GM18502 (cell line): ENCODE measurements around the gene TNS3.
"Not testable (repeated sequence)": the region's sequence is repeated elsewhere in the genome, so short reads cannot be mapped to it uniquely, and the experiment has no call there.

Experiments used
- ATAC-seq: cut with Tn5 transposase; IDR thresholded peaks from one replicate; pipeline ENCODE4 v1.9.1; 2021; ENCODE audit warnings: mild to moderate bottlenecking; ENCODE audit not compliant: unreplicated experiment, poor library complexity

Gene TNS3

DNA sequence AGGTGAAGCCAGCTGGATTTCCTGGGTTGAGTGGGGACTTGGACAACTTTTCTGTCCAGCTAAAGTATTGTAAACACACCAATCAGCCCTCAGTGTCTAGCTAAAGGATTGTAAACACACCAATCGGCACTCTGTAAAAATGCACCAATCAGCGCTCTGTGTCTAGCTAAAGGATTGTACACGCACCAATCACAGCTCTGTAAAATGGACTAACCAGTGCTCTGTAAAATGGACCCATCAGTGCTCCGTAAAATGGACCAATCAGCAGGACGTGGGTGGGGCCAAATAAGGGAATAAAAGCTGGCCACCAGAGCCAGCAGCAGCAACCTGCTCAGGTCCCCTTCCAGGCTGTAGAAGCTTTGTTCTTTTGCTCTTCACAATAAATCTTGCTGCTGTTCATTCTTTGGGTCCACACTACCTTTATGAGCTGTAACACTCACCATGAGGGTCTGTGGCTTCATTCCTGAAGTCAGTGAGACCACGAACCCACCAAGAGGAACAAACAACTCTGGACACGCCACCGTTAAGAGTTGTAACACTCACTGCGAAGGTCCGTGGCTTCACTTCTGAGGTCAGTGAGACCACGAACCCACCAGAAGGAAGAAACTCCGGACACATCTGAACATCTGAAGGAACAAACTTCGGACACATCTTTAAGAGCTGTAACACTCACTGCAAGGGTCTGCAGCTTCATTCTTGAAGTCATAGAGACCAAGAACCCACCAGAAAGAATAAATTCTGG is 21.8 kb upstream of the TNS3 start:
- not testable (repeated sequence) for ATAC-seq

DNA sequence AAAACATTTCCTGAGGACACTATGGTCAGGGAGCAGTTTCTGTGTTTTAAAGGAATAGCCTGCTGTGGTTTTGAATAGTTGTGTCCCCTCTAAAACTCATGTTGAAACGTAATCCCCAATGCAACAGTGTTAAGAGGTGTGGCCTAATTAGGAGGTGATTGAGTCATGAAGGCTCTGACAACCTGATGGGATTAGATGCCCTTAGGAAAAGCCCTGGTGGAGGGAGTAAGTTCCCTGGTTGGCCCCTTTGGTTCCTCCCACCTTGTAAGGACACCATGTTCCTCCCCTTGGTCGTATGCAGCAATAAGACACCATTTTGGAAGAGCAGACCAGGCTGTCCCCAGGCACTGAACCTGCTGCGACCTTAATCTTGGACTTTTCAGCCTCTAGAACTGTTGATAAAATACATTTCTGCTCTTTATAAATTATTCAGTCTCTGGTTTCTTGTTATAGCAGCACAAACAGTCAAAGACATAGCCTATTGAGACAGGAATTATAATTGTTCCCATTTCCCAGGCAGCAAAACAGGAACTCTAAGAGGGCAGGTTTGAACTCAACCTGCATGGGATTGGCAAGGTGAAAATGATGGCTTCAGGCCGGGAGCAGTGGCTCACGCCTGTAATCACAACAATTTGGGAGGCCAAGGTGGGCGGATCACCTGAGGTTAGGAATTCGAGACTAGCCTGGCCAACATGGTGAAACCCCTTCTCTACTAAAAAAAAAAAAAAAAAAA is 20.5 kb upstream of the TNS3 start:
- no peak for ATAC-seq

DNA sequence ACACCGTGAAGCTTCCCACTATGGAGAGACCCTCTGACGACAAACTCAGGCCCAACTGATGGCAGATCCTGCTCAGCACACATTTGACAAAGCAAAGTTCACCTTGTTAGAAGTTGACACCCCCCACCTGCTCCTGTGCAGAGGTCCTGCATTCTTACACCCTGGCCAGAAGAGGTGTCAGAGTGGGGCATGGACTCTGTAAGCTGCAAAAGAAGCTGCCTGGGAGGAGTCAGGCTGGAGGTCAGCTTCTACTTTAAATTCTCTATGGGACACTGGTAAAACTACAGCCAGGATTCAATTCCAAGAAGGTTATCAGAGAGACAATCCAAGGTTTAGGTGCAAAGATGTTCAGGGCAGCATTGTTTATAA is 20.0 kb upstream of the TNS3 start:
- ATAC-seq, result no peak

DNA sequence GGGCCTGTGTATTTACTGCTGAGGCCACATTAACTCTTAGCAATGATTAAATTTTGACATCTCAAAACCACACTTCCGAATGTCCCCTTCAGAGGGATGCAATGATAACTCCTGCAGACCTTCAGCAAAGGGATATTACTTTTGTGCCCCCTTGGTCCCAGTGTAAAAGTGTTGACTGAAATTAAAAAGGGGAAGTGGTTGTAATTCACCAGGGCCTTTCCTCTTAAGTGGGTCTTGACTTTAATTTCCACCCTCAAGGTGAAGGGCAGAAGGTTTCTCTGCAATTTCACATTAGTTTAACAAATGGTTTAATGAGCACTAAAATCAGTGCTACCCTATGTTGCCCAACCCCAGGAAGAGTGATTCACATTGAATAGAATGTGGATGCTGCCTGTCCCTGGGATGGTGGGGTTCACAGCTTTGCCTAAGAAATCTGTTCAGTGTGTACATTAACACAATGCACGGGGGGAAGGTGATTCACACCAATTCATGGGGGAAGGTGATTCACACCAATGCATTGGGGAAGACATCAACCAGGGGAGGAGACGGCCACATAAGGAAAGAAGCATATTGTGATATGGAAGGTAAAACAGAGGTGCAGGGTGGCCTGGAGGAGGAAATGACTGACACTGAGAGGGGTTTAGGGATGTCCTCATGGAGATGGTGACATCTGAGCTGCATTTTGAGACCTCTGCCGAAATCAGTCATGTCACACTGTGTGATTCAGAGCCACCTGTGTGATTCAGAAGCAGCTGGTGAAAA is 19.4 kb upstream of the TNS3 start:
- ATAC-seq, result peak; percentile 78

DNA sequence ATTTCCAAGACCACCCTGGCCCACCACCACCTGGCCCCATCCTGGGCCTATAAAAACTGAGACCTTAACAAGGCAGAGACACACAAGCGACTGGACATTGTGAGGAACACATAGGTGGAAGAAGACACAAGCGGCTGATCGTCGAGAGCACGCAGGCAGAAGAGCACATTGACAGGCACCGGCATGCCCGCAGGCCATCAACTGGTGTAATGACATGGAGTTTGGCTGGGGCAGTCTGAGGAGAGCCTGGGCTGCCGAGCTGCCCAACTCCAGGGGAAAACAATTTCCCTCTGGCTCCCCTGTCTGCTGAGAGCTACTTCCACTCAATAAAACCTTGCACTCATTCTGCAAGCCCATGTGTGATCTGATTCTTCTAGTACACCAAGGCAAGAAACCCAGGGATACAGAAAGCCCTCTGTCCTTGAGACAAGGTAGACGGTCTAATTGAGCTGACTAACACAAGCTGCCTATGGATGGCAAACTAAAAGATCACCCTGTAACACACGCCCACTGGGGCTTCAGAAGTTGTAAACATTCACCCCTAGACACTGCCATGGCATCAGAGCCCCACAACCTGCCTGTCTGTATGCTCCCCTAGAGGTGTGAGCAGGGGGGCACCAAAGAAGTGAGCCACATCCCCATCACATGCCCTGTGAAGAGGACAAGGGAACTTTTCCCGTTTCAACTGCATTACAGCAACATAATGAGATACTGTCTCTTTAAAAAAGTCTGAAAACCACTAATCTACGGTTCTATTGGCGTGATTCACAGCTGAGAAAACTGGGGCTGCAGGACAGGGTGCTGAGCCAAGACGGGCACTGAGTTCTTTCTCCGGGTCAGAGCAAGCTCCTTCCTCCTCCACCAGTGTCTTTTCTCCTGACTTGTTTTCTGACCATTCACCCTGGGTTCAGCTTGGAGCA is 18.5 kb upstream of the TNS3 start:
- peak; percentile 56 for ATAC-seq

DNA sequence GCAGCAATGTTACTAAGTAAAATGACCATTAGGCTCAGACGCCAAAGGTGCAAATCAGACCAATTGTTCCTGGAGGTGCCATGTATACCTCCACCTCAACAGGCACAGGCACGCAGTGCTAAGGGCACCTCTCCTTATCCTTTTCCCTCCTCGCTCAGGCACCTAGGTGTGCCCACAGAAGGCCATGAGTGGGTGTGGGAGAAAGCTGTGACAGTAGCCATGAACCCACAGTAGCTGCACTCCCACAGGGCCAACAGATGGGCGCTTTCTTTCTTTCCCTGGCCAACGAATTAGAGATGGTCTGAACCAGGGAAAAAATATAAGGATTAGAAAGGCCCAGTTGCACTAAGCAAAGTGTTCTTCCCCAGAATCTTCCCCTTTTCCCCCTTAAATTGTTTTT is 15.5 kb upstream of the TNS3 start:
- ATAC-seq, result no peak

DNA sequence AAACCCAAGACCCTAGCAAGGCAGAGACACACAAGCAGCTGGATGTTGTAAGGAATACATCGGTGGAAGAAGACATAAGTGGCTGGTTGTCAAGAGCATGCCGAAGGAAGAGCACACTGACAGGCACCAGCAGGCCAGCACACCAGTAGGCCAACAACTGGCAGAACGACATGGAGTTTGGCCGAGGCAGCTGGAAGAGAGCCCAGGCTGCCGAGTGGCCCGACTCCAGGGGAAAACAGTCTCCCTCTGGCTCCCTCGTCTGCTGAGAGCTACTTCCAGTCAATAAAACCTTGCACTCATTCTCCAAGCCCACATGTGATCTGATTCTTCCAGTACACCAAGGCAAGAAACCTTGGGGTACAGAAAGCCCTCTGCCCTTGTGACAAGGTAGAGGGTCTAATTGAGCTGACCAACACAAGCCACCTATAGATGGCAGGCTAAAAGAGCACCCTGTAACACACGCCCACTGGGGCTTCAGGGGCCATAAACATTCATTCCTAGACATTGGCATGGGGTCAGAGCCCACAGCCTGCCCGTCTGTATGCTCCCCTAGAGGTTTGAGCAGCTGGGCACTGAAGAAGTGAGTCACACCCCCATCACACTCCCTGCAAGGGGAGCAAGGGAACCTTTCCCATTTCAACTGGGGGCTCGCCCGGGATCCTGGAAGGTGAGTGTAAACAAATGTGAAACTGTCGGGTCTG is 14.7 kb upstream of the TNS3 start:
- no peak for ATAC-seq

DNA sequence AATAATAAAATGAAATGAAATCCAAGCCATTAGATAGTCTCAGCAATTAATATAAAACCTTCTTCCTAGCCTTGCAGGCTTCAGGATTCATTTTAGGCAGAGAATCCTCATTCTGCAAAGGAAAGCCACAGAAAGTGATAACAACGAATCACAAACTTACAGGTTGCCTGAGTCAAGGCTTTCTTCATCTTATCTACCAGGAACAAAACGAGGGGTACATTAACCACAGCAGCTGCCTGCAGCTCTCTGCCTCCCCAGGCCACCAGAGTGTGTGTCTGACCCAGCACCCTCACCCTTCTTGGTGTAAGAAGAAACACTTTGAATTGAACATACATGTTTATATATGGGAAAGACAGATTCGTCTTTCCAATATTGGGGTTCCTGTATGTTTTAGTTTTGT is 12.5 kb upstream of the TNS3 start:
- ATAC-seq, result no peak

DNA sequence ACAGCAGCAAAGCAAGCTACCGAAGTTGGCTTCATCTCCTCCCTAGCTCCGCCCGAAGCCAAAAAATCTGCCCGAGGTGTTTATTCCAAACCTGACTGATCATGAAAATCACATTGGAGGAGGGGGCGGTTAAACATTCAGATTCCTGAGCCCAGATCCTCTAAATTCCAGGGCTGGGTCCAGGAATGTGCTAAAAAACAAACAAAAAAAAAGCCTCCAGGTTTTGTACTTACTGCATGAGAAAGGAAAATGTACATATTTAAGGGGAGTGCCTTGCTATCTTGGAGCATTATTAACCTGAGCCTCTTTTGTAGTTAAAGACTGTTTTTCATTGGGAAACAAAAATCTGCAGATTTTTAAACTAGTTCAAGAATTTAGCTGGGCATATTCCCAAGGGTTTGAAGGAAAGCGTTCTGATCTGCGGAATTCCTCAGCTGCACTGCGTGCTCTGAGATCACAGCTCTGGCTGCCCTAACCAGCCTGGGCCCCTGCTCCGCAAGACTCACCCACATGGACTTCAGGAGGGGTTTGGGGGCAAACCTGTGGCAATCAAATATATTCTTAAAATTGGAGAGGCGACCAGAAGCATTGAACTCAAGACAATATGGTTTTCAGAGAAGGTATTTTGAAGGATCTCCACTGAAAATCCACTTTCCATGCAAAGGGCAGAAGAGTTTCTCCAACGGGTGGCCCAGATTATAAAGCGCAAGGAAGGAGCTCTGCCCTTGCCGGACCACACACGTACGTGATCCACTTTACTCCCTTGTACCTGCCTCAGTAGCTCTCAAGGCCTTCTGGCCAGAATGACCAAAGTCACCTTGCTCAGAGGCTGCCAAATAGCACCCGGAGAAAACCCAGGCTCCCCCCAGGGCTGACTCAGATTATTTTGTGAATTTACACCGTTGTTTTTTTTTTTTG is 10.0 kb upstream of the TNS3 start:
- ATAC-seq, result no peak

DNA sequence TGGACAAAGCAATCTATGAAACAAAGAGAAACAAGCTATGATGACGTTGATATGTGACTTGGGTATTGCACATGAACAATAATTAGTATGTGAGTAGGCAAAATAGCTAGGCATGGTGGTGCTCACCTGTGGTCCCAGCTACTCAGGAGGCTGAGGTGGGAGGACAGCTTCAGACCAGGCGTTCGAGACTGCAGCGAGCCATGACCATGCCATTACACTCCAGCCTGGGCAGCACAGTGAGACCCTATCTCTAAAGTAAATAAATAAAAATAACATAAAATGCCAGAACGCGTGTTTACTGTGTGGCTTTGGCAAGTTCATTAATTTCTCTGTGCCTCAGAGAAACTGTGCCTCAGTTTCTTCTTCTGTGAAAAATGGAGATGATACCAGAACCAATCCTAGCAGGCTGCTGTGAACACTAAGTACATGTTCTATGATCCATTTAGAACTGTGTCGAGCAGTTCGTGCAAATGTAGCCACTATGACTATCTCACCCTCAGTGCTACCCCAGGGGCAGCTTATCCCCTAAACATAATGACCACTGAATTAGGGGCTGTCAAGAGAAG is 9.3 kb upstream of the TNS3 start:
- no peak for ATAC-seq

DNA sequence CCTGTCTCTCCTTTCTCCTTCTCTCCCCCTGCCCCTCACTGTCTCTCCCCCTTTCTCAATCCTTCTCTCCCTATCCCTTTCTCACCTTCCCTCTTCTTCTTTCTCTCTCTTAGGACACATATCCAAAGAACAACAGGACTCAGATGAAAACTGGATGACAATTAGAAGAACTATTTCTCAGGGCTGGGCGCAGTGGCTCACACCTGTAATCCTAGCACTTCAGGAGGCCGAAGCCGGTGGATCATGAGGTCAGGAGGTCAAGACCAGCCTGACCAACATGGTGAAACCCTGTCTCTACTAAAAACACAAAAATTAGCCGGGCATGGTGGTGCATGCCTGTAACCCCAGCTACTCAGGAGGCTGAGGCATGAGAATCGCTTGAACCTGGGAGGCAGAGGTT is 8.3 kb upstream of the TNS3 start:
- not testable (repeated sequence) for ATAC-seq

DNA sequence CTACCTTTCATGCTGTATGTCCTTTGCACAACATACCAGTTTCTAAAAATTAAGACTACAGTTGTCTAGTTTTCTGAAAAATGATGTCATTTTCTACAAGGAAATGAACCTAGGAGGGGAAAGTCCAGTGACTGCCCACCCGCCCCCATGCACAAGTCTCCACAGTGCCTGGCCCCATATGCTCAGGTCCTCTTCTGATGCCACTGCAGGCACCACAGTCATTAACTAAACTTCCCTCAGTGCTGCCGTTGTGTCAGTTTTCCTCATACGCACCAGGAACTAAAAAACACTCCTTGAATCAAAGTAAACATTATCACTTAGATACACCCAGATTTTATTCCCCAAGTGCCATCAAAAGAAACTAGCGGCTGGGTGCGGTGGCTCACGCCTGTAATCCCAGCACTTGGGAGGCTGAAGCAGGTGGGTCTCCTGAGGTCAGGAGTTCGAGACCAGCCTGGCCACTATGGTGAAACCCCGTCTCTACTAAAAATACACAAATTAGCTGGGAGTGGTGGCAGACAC is 6.9 kb upstream of the TNS3 start:
- no peak for ATAC-seq

DNA sequence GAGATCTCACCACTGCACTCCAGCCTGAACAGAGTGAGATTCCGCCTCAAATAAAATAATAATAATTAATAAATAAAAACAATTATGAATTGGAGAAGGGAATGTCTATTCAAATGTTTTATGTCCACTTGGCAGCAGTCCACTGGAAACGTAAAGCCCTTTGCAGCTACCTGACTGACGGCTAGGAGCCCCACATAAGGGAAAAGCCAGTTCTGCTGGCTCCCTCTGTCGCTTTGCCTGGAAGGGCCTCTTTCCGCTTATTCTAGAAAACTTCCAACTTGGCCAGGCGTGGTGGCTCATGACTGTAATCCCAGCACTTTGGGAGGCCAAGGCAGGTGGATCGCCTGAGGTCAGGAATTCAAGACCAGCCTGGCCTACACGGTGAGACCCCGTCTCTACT is 6.1 kb upstream of the TNS3 start:
- no peak for ATAC-seq

DNA sequence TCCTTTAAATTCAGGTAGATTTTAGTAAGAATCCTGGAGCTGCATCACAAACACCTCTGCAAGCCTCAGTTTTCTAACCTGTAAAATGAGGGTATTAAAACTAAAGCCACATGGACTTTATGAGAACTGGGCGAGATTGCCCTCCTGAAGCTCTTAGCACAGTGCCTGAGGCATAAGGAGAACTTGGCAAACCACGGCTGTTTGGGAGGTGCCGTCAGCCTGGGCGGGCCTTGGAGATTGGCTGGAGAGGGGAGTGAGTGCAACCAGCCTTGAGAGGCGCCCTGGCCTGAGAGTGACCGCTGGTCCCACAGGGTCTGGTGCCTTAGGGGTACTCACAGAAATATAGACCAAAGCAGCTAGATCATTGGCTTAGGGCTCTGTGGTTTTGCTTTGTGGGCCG is 5.4 kb upstream of the TNS3 start:
- no peak for ATAC-seq

DNA sequence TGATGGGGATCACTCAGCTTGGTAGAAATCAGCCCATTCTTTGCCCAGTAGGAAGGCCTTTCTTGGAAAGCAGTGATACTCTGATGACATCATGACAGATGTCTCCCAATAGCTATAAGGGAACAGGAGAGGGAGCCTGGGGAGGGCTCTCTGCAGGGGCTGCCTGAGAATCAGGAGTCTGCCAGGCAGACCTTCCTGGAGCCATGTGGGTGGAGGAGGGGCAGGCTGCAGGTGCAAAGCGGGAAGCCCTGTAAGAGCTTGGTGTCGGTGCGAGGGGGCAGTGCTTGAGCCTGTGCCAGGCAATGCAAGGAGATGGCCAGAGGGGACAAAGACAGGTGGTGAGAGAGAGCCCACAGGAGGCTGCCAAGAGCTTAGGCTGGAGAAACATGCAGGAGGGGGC is 5.0 kb upstream of the TNS3 start:
- no peak for ATAC-seq

DNA sequence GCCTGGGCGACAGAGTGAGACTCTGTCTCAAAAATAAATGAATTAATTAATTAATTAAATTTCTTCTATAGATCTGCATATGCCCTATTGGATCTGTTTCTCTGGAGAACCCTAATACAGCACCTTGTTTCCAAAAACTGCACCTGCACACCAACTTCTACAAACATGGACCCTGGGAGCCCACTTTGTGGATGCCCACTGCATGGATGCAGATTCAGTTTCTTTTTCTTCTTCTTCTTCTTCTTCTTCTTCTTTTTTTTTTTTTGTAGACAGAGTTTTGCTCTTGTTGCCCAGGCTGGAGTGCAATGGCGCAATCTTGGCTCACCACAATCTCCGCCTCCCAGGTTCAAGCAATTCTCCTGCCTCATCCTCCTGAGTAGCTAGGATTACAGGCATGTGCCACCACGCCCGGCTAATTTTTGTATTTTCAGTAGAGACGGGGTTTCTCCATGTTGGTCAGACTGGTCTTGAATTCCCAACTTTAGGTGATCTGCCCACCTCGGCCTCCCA is 4.3 kb upstream of the TNS3 start:
- ATAC-seq, result not testable (repeated sequence)

DNA sequence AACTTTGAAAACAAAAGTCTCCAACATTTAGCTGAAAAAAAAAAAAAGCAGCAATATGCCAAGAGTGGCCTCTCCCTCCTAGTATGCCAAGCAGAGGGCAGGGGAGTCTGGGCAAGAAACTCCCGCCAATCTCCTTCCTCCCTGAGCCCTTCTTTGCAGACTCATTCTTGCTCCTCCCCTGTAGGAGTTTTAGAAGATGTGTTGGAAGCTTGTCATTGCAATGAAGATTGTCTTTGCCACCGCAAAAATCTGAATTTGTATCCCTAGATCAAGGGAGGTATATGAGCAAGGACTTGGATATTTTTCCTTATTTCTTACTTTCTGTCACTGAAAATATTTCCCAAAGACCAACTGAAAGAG is 2.6 kb upstream of the TNS3 start:
- no peak for ATAC-seq
